Hematopoietic multipotent progenitor cell treated with erythropoietin and hydrocortisone succinate and interleukin-3 and kit ligand, for 17 days (in vitro differentiated cells): ENCODE measurements around the gene HEXIM2.

Source experiments
- DNase-seq: peaks from one replicate; pipeline ENCODE4 v3.0.0-alpha.2; 2015; ENCODE audit warnings: low spot score

Gene HEXIM2

DNA sequence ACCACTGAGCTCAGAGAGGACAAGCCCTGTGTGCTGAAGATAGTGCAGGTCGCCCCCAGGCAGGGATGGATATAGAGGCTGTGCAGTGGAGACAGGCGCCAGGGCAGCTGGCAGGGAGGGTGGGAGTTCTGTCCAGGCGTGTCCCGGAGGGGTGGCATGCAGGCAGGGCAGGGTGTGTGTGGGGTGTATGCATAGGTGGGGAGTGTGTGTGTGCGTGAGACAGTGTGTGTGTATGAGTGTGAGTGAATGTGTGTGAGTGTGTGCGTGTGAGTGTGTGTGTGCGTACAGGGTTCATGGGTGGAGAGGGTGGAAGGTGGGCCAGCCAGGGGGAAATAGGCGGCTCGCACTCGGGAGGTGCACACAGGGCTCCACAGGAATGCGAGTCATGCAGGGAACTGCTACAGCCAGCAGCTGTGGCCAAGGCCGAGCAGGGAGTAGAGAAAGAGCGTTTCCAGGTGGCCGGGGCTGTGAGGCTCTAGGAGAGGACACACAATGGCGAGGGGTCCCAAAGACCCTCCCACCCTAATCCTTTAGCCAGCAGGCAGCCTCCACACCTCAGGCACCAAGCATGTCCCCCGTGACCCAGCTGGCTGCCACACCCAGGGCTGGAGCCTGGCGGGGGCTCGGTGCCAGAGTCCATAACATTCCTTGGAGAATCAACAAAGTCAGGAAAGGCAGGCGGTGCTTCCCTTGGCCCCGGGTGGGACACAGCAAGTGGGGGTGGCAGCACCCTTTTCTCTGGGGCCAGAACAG is 34.0 kb upstream of the HEXIM2 start:
- no peak for DNase-seq

DNA sequence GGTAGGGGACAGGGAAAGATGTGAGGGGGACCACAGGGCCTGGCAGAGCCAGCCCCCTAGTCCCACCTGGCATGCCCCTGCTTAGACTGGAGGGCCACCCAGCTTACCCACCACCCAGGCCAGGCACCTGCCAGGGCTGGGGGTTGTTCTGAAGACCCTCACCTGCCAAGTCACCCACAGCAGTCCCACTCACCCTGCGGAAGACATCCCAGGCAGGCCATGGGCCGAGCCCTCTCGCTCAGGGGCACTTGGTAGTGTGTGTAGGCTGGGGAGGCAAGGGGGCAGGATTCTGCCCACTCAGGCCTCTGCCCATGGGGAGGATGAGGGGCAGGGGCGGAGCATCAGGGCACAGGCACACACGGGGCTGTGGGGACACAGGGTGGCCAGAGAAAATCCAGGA is 33.3 kb upstream of the HEXIM2 start:
- DNase-seq: no peak

DNA sequence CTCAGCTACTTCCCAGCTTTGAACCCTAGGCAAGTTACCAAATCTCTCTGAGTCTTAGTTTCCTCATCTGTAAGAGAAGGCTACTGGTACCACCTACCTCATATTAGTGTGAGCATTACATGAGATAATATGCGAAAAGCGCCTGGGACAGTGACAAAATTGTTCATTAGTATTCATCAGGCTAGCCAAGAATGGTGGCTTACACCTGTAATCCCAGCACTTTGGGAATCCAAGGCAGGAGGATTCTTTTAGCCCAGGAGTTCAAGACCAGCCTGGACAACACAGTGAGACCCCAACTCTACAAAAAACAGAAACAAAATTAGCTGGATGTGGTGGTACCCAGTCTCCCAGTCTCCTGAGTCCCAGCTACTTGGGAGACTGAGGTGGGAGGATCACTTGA is 32.7 kb upstream of the HEXIM2 start:
- DNase-seq: no peak

DNA sequence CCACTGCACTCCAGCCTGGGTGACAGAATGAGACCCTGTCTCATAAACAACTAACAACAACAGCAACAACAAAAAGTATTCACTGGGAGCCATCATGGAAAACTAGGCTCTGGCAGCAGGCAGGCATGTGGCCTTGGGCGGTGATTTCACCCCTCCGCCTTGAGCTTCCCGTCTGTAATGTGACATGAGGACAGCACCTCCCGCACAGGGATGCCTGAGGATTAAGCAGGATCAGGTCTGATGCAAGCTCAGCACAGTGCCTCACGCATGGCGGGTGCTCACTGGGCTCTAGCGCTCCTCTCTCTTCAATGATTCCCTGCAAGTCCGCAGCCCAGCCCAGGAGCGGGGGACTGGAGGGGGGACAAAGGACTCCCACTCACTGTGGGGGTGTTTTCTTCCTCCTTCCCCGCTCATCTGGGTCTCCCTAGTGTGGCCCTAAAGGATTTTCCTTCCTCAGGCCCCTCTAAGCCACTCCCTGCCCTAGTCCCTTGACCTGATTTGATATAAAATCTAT is 32.2 kb upstream of the HEXIM2 start:
- DNase-seq: no peak

DNA sequence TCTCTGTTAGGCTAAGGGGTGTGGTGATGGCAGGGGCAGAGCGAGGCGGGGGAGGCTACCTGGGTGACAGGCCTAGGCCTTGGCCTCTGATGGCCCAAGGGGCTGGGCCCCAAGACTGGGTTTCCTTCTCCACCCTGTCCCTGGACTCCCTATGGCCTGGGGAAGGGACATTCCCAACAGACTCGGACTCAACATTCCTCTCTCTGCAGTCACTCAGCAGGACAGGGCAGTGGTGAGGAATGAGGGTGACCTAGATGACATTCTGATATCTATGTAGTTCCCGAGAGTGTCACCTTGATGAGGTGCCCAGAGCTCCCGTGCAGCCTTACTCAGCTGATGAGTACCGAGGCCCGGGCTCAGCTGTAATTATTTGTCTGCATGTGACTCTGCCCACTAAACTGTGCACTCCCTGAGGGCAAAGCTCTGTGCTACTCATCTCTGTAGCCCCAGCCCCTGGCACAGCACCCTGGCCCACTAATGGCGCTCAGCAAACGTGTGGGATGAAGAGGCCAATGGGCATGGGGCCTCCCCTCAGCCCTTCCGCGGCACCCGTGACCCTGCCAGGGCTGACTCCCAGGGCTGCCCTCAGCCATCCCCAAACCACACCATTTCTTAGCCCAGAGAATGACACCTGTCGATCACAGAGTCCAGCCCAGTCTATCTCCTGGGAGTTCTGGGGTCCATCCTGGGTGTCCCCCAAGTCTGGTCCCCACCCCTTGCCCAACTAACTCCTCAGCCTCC is 31.6 kb upstream of the HEXIM2 start:
- DNase-seq: no peak

DNA sequence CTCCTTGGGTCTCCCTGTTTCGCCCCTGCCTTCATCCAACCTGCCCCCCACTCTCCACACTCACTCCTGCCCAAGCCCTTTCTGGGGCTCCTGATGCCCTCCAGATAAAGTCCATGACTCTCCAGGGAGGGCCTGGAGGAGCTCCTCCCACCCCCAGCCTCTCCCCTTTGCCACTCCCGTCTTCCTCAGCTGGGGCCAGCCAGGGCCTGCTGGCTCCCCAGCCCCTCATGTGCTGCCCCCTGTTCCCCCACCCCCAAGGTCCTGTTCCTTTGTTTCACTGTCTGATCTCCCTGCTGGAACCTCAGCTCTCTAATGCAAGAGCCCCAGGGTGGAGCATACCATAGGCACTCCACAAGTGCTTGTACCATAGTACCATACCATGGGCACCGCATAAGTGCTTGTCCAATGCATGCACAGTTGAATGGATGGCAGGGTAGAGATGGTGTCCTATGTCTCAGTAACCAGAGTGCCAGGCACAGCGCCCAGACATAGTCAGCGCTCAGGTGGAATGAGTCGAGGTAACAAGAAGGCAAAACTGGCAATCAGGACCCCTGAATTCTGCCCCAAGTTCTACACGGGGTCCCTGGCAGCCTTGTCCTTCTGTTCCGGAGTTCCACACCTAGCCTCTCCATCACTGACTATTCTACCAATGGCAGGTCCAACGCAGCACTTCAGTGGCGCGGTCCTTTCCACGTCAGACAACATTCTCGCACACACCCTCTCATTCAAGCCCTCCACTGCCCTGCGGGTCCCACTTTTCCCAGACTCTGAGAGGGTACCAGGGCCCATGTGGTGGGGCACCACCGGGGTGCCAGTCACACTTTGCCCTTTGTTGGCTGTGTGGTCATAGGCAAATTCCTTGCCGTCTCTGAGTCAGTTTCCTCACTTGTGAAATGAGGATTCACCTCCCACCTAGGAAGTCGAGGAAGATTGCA is 30.7 kb upstream of the HEXIM2 start:
- no peak for DNase-seq

DNA sequence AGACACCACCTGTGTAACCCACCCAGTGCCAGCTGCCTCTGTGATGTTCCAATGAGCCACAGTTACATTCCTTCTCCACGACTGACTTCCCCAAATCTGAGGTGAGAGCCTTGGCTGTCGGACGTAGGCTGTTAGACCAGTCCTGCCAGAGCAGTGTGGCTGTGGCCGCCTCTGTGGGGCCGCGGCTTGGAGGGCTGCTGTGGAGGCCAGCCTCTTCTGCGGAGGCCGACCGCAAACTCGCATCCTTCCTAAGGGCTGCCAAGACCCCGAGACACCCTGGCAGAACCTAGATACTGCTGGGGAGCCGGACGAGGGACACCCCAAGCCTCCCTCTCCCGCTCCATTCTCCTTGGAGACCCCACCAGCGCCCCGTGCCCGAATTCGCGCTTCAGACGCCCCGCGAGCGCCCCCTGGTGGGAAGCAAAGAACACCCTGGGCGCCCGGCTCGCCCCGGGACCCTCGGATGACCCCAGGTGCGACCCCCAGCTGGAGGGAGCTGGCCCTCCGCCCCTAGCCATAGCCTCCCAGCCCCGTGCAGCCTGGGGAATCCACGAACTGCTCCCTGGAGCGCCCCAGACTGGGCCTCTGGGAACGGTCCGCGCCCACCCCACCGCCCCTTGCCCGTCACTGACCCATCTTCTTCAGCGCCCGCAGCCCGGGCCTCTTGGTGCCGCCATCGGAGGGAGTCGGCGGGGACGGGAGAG is 29.9 kb upstream of the HEXIM2 start:
- peak; percentile 63 for DNase-seq

DNA sequence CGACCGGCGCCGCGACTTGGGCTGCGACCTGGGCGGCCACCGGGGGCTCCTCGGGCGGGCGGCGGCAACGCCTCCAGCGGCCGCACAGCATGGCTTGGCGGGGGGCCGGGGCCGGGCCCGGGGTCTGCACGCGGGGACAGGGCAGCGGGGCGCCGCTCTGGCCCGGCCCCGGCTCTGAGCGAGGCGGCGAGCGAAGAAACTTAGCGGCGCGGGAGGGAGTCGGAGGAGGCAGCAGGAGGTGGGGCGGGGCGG is 29.4 kb upstream of the HEXIM2 start, which contains the start of gene PLCD3:
TSS of gene PLCD3 (minus strand) at position 196 of the 252 bp plus-strand sequence. CDS start at position 91, 105 bp downstream.
- DNase-seq: no peak

DNA sequence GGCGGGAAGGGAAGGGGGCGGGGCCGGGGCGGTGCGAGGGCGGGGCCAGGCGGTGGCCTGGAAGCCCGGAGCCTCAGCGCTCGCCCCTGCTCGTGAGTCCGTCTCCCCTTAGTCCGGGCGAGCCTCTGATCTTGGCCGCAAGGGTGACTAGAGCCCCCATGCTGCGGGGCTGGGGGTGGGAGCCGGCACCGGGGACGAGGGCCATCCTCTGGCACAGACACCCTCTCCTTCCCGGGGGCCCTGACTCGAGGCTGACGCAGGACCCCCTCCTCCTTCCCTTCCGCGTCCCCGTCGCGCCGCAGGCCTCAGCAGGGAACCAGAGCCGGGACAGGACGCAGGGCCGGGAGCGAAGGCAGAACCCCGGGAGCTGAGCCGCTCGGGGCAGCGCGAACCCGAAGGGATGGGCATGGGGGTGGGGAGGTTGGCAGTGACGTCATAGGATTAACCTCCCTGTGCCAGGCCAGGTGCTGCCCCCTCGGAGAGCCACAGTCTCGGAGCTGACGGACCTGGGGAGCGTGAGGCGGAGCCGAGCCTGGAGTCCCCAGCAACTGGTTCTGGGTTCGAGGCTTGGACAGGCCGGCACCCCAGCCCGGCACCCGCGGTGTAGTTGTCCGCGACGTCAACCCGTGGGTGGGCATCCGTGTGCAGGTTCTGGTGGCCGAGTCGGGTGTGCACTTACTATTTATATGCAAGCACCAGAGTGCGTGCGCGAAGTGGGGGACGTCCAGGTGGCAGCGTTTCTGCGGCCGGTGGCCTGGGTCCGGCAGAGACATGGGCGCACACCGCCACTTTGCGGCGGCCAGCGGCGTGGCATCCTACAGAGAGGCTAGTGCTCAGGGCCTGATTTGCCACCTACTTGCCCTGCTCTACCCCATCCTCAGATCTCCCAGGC is 28.9 kb upstream of the HEXIM2 start:
- peak; percentile 78 for DNase-seq

DNA sequence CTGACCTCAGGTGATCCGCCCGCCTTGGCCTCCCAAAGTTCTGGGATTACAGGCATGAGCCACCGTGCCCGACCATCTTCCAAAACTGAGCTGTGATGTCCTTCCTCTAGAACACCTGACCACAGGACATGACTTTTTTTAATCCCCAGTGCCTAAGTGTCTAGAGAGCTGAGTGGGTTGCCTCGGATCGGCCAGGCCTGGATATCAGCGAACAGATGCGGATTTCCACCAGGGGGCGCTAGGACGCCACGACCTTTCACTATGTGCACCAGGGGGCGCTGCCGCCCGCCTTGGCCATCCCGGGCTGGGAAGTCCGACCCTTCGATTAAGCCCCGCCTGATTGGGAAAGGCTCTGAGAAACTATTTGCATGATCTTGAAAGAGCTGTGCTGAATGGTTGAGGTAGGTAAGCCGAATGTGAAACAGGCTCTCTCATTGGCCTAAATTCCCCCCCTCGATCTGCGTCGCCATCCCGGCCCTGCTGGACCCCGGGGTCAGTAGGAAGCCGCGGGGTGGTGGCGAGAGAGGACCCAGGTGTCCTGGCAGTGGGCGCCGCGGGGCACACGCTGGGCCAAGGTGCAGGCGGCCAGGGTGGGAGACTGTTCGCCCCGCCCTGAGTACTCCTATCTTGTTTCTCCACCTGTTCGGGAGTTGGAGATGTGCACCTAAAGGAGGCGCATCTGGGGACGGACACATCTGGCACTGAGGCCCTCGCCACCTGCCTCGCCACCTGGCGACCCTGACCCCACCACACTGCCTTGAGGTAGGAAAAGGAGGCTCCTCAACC is 26.3 kb upstream of the HEXIM2 start, which contains the start of gene ACBD4:
TSS of gene ACBD4 (plus strand) at position 496 of the 786 bp plus-strand sequence. CDS start 458 bp downstream, outside the sequence.
- DNase-seq: peak; percentile 99

DNA sequence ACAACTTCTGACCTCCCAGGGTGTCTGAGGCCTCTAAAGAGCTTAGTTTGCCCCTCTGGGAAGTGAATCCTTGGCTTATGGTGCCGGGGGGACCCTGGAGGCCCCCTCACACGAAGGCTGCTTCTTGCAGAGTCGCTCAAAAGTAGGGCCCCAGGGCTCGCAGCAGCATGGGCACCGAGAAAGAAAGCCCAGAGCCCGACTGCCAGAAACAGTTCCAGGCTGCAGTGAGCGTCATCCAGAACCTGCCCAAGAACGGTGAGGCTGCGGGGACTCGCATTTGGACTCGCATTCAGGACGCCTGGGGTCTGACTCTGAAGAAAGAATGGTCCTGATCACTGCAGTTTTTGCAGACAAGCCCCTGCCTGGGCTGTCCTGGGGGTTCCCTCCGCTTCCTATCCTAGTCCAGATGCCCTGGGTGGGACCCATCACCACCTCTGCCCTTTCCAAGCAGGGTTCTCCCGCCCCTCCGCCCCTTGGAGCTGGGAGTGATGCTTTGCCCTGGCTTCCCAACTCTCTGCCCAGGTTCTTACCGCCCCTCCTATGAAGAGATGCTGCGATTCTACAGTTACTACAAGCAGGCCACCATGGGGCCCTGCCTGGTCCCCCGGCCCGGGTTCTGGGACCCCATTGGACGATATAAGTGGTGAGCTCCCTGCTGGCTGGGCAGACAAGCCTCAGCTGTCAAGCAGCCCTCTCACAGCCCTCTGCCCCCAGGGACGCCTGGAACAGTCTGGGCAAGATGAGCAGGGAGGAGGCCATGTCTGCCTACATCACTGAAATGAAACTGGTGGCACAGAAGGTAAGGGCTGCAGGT is 25.5 kb upstream of the HEXIM2 start:
- no peak for DNase-seq

DNA sequence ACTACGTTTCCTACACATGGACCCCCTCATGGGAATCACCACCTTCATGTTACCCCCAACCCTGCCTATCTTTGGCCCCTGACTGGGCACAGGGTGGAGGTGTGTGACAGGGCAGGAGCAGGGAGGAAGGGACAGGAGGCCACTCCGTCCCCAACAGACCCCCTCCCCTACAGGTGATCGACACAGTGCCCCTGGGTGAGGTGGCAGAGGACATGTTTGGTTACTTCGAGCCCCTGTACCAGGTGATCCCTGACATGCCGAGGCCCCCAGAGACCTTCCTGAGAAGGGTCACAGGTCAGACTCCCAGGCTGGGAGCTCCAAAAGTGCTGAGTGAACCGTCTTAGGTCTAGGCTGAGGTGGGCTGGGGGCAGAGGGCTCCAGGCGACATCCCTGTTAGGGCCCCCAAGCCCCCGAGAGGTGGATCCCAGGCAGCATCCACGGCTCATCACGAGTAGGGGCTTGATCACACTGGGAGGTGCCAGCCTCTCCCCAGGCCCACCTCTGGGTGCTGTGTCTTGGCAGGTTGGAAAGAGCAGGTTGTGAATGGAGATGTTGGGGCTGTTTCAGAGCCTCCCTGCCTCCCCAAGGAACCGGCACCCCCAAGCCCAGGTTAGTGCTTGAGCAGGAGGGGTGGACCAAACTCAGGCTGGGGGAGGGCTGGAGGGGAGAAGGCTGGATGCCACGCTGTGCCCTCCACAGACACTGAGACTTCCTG is 24.7 kb upstream of the HEXIM2 start:
- no peak for DNase-seq

DNA sequence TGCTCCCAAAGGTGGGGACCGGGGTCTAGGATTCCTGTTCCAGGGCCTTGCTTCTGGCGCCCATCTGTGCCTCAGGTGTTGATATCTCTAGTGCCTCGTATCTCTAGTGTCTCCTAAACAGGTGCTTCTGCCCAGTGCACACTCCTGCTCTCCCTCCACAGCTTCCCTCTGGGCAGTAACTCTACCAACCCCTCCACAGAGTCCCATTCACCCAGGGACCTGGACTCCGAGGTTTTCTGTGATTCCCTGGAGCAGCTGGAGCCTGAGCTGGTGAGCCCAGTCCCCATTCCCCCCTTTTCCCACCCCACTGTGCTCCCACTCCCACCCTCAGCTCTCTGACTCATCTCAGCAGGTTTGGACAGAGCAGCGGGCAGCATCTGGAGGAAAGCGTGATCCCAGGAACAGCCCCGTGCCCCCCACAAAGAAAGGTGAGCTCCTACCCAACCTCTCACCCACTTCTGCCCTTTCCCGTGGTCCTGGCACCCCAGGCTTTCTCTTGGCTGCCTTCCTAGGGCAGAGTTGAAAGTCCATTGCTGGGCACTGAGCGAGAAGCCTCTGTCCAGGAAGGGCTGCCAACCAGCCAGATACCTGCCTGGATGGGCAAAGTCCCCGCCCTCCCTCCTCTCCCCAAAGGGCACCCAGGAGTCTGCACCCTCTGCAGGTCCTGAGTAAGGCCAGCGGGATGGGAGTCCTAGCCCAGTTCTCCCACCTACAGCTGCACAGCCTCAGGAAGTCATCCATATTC is 23.9 kb upstream of the HEXIM2 start:
- DNase-seq: no peak

DNA sequence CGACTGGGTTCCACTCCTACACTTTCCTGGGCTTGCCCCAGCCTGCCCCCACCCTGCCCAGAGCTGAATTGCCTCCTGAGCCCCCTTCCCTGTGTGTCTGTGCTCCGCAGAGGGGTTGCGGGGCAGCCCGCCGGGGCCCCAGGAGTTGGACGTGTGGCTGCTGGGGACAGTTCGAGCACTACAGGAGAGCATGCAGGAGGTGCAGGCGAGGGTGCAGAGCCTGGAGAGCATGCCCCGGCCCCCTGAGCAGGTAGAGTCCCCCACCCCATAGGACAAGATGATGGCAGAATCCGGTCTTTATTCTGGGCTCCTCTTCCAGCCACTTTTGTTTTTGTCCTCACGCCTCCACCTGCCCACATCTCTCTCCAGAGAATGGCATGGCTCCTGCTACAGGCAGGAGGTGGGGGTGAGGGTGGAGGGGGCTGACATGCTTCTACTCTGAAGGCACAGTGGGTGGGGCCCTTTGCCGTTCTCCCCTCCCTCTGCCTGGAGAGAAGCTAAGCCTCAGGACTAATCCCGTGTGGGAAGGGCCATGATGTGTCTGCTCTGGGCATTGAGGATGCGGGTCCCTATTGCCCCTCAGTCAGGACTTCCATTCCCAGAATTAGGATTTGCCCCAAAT is 22.7 kb upstream of the HEXIM2 start:
- DNase-seq: no peak

DNA sequence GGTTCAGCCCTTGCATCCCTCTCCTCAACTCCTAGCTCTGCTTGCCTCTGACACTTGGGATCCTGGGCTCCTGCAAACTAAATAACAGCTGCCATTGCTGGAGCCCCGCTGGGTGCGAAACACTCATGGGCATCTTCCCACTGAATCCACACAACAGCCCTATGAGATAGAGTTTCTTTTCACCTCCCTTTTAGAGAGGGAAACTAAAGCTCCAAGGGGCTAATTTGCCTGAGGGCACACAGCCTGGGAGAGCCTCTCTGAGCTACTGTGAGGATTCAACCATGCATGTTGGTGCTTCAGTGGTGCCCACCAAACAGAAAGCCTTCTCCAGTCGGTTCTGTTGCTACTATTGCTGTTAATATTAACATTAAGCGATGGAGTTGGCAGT is 22.1 kb upstream of the HEXIM2 start:
- DNase-seq: no peak

DNA sequence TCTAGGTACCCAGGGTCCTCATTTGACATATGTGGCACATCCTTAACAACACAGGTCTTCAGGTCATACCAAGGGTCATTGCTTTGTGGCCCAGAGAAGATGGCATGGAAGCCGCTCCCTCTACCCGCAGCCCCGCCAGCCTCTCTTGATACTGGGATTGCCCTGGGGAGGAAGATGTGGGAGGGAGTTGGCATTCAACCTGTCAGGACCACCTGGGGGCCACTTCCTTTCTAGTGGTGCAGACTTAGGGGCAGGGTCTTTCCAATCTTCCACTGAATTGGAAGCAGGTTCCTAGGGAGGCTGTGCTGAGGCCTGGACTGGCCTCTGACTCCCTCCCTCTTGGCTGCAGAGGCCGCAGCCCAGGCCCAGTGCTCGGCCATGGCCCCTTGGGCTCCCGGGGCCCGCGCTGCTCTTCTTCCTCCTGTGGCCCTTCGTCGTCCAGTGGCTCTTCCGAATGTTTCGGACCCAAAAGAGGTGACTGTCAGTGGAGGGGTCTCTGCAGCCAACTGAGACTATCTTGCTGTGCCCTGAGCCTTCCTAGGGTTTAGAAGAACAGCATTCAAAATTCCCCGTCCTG is 18.5 kb upstream of the HEXIM2 start:
- no peak for DNase-seq

DNA sequence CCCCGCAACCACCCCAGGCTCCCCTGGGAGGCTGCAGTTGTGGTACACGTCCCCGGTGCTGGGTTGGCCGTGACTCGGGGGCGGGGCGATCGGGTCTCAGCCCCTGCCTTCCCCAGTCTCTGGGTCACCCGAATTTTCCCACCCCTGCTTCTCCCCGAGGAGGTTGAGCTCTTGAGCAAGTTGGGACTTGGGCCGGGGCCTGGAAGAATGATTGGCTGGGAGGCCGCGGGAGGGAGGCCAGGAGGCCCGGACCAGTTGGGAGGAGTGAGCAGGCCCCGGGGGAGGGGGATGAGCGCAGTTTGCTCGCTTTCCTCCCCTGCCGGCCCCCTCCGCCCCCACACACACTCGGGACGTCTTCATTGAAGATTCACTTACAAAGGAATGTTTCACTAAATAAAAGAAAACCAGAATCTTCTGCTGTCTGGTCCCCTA is 17.9 kb upstream of the HEXIM2 start:
- peak; percentile 22 for DNase-seq
